Measurements from ENCODE around the gene CLMN.

Gene CLMN

GRCh38 chr14:95319312-95320077 is at the start of gene CLMN:
Gene CLMN (minus strand): TSS chr14:95319908. CDS start chr14:95319792, 116 bp downstream.
- DNase-seq, result peak; percentile 17

GRCh38 chr14:95365401-95365800 is 45.7 kb upstream of the CLMN start:
- no peak for DNase-seq

- no peak for DNase-seq
These were observed 44.9 kb upstream of the CLMN start for GRCh38 chr14:95364481-95365209.

- DNase-seq, result no peak
These were observed 43.8 kb upstream of the CLMN start for GRCh38 chr14:95363468-95363954.

- no peak for DNase-seq
These were observed 42.4 kb upstream of the CLMN start for GRCh38 chr14:95362138-95362494.

- DNase-seq, result no peak
These were observed 41.8 kb upstream of the CLMN start for GRCh38 chr14:95361373-95362137.

- DNase-seq, result no peak
These were observed 41.1 kb upstream of the CLMN start for GRCh38 chr14:95360828-95361227.

GRCh38 chr14:95359994-95360826 is 40.5 kb upstream of the CLMN start:
- no peak for DNase-seq

- DNase-seq, result no peak
These were observed 36.6 kb upstream of the CLMN start for GRCh38 chr14:95356245-95356869.

GRCh38 chr14:95355422-95355821 is 35.7 kb upstream of the CLMN start:
- no peak for DNase-seq

GRCh38 chr14:95354834-95355233 is 35.1 kb upstream of the CLMN start:
- DNase-seq, result no peak

- DNase-seq, result no peak
These were observed 34.0 kb upstream of the CLMN start for GRCh38 chr14:95353664-95354063.

- no peak for DNase-seq
These were observed 33.3 kb upstream of the CLMN start for GRCh38 chr14:95353007-95353406.

- no peak for DNase-seq
These were observed 32.8 kb upstream of the CLMN start for GRCh38 chr14:95352481-95352880.

GRCh38 chr14:95349241-95349640 is 29.5 kb upstream of the CLMN start:
- no peak for DNase-seq

GRCh38 chr14:95348395-95349080 is 28.8 kb upstream of the CLMN start:
- no peak for DNase-seq

GRCh38 chr14:95346820-95347219 is 27.1 kb upstream of the CLMN start:
- no peak for DNase-seq

GRCh38 chr14:95346266-95346665 is 26.6 kb upstream of the CLMN start:
- DNase-seq, result no peak

- no peak for DNase-seq
These were observed 25.3 kb upstream of the CLMN start for GRCh38 chr14:95345032-95345431.

- DNase-seq, result no peak
These were observed 24.8 kb upstream of the CLMN start for GRCh38 chr14:95344536-95344935.

- no peak for DNase-seq
These were observed 21.9 kb upstream of the CLMN start for GRCh38 chr14:95341564-95341963.

- no peak for DNase-seq
These were observed 21.4 kb upstream of the CLMN start for GRCh38 chr14:95341115-95341514.
